Liver (tissue), 3 donors: ENCODE results near the gene FAM171A1.

ENCODE experiments used
- CTCF ChIP-seq: fragments of 150-350 bp; IDR thresholded peaks from 2 replicates; pipeline ENCODE4 v1.5.1; 2017; ENCODE audit warnings: improper control_type of control experiment, low read depth, low read length; ENCODE audit not compliant: missing input control
- FOXA1 ChIP-seq: IDR thresholded peaks from 2 replicates; pipeline ENCODE4 v1.6.1; 2016; ENCODE audit warnings: antibody characterized with exemption
- HNF4G ChIP-seq: IDR thresholded peaks from 2 replicates; pipeline ENCODE4 v1.6.1; 2016; ENCODE audit warnings: antibody characterized with exemption
- JUND ChIP-seq, 2 donors: IDR thresholded peaks; 2 replicates each; pipeline ENCODE4 v1.6.1; 2016; ENCODE audit warnings: antibody characterized with exemption in 2 of 2
- MAX ChIP-seq: IDR thresholded peaks from 2 replicates; pipeline ENCODE4 v1.6.1; 2016; ENCODE audit warnings: antibody characterized with exemption
- TF ChIP-seq, protein P1 (sequence below): IDR thresholded peaks from 2 replicates; pipeline ENCODE4 v1.6.1; 2016; ENCODE audit warnings: antibody characterized with exemption
- TF ChIP-seq, protein P2 (sequence below): IDR thresholded peaks from 2 replicates; pipeline ENCODE4 v1.6.1; 2016; ENCODE audit warnings: antibody characterized with exemption
- donor health status: healthy.
- donor health status: healthy.

- TF ChIP-seq CTCF, result no peak
- no peak for TF ChIP-seq JUND (IDR thresholded peaks at IDR 0.05)
- no peak for TF ChIP-seq MAX
- TF ChIP-seq, protein P1, sequence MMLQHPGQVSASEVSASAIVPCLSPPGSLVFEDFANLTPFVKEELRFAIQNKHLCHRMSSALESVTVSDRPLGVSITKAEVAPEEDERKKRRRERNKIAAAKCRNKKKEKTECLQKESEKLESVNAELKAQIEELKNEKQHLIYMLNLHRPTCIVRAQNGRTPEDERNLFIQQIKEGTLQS, result no peak
- TF ChIP-seq HNF4G, result no peak
- TF ChIP-seq, protein P2, sequence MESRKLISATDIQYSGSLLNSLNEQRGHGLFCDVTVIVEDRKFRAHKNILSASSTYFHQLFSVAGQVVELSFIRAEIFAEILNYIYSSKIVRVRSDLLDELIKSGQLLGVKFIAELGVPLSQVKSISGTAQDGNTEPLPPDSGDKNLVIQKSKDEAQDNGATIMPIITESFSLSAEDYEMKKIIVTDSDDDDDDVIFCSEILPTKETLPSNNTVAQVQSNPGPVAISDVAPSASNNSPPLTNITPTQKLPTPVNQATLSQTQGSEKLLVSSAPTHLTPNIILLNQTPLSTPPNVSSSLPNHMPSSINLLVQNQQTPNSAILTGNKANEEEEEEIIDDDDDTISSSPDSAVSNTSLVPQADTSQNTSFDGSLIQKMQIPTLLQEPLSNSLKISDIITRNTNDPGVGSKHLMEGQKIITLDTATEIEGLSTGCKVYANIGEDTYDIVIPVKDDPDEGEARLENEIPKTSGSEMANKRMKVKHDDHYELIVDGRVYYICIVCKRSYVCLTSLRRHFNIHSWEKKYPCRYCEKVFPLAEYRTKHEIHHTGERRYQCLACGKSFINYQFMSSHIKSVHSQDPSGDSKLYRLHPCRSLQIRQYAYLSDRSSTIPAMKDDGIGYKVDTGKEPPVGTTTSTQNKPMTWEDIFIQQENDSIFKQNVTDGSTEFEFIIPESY, result no peak
- no peak for TF ChIP-seq FOXA1
Measured at GRCh38 chr10:15393139-15393825, 22.2 kb upstream of the FAM171A1 start.
